Breast epithelium (tissue), 3 donors: ENCODE results near the gene MRFAP1.
"Not testable (repeated sequence)": the region's sequence is repeated elsewhere in the genome, so short reads cannot be mapped to it uniquely, and the experiment has no call there.

Experiments used
- CTCF ChIP-seq, 3 donors: fragments of 450-650 bp; IDR thresholded peaks; one replicate each; pipeline ENCODE4 v1.5.1; 2016 to 2017; ENCODE audit warnings: antibody characterized with exemption in 3 of 3, mild to moderate bottlenecking in 3 of 3, moderate library complexity in 3 of 3
- POLR2A ChIP-seq: fragments of 450-650 bp; IDR thresholded peaks from one replicate; pipeline ENCODE4 v1.6.1; 2016; ENCODE audit warnings: antibody characterized with exemption, mild to moderate bottlenecking, moderate library complexity

- TF ChIP-seq CTCF (IDR thresholded peaks at IDR 0.05); POLR2A: not testable (repeated sequence)
Measured at GRCh38 chr4:6628484-6628883, 12.0 kb upstream of the MRFAP1 start.
